AG08396 (cell line): ENCODE data around the gene ZNF687.

ENCODE experiments used
- DNase-seq: peaks from one replicate; pipeline ENCODE4 v3.0.0; 2012; ENCODE audit warnings: low spot score, mixed read lengths

ZNF687 gene

DNA sequence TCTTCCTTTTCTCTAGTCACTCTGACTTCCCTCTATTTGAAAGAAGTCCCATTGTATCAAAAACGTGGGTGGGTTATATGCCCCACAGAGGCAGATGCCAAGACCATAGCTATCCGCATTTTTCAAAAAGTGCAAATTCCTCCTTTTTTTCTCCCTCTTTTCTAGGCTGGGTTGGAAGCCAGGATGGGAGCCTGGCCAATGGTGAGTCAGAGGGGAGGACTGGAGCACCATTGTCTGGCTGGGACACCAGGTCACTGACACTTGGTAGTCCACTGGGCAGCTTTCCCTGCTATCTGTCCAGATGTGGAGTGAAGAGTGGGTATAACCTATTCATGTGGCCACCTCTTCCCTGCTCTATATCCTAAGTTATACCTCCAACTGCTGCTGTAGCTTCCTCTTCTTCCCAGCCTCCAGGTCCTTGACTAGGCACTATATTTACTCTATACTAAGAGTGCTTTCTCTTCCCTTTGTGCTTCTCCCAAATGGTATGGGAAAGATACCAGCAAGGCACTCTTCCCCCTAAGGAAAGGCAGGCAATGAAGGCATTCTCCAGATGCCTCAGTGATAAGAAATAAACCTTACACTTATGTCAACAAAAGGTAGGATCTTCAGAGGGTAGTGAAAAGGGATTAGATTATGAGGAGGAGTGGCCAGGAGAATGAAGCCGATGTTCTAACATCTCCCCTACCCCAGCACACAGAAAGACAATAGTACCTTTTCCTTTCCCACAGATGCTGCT, 32.2 kb downstream of the ZNF687 start:
- DNase-seq = peak; percentile 85

DNA sequence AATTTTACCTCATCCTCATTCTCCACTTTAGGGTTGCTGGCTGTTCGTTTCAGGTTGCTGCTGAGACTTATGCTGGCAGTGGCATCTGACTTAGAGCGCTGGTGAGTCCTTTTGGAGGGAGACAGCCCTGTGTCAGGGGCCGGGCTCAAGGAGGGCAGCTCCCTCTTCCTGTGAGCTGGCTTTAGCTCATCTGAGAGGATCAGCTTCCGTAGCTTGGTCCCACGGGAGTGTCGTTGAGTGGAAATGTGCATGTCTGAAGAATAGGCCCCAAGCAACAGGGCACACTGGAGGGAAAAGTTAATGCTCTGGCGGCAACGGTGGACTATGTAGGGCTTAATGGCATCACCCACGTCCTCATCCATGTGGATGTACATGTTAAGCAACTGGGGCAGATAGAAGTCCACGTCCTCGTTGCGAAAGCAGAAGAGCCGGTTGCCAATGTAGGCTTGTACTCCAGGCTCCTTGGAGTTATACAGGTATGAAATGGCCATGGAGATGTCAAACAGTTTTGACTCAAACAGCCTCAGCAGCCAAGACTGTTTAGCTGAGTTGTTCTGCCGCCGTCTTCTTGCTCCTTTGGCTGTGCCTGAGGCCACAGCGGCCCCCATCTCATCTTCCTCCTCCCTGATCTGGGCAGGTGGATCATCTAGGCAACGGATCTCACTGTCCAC, 33.6 kb downstream of the ZNF687 start:
- DNase-seq = no peak

DNA sequence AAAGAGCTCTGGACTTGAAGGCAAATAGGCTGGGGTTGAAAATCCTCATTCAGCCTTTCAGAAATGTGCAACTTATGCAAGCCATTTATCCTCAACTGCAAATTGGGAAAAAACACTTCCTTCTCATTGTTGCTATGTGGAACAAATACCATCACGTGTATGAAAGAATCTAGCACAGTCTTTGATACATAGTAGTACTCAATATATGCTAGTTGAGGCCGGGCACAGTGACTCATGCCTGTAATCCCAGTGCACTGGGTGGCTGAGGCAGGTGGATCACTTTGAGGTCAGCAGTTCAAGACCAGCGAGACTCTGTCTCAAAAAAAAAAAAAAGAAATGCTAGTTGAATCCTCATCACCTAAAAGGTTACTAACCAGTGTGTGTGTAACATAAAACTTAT, 36.9 kb downstream of the ZNF687 start:
- no peak for DNase-seq

DNA sequence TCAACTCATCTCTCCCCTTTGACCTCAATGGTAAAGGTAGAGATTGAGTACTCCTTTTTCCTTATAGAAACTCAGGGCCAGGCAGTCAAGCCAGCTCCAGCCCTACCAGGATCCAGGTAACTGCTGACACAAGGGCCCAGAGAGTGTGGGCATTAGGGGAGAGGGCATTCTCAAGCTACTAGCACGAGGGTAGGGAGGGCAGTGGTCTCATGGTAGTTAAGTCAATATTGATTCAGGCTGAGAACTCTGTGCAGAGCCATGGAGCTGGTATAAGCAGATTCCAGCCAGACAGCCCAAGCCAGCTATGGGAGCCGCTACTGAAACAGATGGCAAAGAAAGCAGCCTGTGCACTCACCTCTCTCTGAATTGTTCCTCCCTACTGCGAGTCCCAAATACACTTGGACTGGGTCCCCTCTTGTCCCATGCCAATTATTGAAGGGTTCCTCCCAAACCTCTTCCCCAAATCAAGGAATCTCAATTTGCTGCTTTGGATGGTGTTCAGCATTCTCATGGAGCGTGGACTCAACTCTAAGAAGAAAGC, 42.4 kb downstream of the ZNF687 start:
- no peak for DNase-seq

DNA sequence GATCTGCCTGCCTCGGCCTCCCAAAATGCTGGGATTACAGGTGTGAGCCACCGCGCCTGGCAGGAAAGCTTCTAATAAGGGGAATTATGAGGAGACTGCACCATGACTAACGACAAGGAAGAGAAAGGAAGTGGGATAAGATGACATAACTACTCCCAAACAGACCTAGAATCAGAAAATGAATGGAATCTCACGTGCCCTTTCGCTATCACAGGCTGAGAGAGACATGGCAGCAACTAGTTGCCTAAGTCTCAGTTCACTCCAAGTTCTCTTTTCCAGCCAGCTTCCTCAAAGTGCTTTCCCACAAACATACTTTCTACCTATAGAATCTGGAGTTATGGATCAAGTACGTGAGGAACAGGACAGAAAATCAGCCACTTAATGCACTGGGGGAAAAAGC, 43.1 kb downstream of the ZNF687 start:
- no peak for DNase-seq

DNA sequence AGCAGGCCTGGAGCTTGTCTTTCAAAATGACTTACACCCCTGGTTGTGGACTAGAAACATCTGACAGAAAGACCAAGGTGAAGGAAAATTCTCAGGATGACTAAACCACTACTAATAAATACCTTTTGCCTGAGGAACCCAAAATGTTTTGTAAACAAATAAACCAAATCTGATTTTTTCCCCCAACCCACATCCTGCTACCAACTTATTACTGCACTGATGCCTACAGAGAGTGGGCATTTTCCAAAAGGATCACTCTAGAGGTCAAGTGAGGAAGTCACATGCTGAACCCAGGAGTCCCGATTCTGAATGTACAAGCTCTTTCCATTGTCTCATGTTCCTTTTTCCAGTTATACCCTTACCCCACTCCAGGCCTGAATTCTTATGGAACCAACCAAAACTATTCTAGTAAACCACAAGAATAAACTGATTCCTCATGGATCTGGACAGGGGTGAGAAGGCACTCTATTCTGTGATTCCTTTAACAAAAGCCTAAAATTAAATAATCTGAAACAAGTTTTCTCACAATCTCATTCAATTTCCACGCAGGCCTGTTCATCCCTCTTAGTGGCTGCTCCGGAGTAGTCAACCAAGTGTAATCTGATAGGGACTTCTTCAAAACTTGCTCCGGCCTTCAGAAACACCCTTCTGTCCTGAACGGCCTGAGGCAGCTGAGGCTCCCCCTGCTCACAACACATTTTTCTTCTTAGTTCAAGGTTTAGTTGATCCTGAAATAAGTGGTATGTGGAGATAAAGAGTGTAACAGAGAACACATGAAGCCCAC, 43.7 kb downstream of the ZNF687 start:
- peak; percentile 31 for DNase-seq

DNA sequence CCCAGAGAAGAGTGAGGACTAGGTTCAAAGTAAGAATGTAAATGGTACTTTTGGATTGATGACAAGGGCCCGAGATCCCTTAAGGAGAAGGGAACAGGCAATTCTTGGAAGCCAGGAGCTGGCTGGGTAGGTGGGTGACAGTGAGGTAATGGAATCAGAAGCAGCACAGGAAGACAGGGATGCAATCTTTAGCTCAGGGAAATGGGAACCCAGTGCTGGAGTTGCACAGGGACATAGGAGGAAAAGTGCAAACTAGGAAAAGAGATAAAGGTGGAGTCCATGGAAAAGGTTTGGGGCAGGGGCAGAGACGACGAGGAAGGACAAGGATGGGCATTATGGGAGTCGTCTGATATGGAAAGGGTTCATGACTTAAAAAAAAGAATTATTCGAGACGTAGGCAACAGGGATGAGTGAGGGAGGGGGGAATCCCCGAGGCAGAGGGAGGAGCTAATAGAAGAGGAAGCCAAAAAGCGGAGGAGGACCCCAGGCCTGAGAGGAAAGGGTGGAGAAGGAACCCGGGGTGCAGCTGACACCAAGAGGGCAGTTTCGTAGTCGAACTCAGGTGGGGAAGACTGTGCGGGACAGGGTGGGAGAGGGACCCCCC, 44.6 kb downstream of the ZNF687 start:
- DNase-seq = peak; percentile 67

DNA sequence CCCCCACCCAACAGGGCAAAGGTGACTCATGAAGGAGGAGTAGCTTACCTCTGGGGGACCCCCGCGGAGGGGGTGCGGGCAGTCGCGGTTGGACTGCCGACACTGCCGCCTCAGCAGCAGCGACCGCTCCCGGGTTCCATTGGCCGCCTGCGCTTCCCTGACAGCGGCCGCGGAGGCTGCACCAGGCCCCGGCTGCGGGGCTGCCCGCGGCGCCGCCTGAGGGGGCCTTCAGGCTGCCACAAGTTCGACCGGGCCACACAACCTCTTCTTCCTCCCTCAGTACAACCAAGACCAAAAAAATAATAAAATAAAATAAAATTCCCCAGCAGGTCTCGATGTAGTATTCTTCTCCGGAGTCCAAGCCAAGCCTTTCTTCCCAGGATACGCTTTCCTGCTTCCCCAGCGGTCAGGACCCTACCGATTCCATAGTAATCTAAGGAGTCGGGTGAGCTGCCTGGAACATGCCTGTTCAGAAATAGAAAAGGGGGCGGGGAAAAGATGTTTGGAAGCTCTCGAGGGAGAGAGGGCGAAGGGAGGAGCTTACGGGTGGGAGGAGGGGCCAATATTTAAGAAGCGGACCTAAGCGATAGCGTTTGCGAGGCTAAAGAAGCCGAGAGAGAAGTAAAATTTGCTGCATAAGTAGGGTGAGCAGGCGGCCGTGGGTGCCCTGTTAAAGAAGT, 45.3 kb downstream of the ZNF687 start, which contains the start of gene PI4KB:
Gene PI4KB (minus strand): TSS at position 194 of the 680 bp plus-strand sequence. CDS start 10,935 bp downstream, outside the sequence.
- DNase-seq = peak; percentile 97

DNA sequence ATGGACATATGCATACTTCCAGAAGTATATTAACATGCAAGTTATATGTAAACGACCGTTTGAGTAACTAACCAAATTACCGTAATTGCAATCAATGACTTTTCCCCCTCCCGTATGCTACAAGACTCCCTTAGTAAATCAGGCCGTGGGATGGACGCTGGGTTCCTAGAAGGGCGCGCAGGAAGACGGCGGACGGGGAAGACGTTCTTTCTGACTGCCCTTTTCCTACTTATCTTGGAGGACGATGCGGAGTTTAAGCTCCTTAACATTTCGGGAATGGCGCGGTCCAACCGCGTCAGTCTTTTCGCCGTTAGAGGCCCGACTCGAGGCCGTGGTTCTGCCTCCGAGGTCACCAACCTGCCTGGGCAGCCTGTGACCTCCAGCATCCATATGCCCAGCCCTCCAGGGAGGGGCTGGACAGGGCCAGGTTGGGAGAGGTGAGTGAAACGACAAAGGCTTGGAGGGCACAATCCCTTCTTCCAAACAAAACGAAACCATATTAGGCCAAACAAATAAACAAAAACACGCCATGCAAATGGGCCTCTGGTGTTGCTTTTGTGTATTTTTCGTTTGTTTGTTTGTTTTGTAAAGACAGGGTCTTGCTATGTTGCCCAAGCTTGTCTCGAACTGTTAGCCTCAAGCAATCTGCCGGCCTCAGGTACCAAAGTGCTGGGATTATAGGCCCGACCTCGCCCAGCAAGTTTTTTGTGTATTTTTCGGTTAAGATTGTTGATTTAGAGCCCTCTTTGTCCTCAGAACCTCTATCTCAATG, 46.0 kb downstream of the ZNF687 start:
- DNase-seq = no peak

DNA sequence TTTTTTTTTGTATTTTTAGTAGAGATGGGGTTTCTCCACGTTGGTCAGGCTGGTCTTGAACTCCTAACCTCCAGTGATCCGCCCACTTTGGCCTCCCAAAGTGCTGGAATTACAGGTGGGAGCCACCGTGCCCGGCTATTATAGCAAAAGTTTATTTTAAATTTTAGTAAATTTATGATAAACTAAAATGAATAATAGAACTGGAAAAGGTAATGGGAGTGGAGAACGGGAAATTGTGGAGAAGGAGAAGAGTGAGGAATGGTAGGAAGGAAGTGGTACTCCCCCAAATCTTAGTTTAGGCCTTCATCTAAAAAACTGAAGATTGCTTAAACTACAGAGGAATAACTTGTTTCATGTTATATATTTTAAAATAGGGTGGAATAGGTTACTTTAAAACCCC, 52.7 kb downstream of the ZNF687 start:
- DNase-seq = no peak

DNA sequence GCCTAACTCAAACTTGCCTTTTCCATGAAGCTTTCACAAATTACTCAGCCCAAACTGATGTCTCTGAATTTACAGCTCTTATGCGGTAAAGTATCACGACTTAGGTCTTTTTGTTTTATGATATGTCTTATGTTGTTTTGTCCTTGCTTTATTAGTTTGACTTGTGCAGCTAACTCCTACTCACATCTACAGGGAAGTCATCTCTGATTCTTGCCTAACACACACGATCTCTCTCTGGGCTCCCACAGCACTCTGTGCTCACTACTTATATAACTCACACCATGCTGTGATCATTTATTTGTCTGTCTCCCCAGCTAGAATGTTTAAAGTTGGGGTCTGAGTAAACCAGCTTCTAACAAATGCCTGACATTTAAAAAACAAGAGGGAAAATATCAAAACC, 54.5 kb downstream of the ZNF687 start:
- no peak for DNase-seq

DNA sequence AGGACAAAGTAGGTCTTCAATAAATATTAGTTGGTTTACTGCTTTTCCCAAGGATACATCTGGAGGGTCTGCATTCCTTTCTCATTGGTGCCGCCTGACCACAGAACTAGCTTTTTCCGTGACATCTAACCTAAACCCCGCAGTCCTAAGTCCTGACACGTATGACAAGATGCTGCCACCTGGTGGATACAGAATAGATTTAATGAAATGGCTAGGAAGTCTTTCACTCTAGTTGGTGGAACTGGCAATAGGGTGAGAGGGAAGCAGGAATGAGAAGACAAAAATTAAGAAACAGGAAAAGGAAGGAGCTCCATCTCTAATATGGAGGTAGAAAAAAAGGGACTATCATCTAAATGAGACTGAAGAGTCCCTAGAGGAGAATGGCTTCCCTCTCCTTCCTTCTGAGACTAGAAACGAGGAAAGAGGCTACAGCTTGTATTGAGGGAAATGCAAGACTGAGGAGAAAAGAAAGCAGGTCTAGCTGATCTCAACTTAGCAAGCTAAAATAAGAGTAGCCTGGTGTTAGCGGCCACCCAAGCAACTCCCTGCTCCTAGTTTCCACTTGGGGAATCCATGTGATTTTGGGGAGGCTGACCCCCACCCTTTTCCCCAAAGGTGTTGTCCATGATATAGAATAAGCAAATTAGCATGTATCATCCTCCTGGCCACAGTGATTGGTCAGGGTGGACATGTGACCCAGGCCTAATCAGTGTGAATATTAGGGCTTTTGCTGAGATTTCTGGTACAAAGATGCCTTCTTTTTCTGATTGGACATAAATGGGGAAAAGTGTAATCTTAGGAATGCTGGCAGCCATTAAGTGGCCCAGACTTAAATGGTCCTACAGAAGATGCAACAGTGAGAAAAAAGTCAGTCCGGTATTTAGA, 59.0 kb downstream of the ZNF687 start:
- DNase-seq = peak; percentile 60
